Measurements from ENCODE around the gene FOXF1. TPM values are rescaled to one million over a fixed set of nuclear protein-coding genes. Genes with fewer than 3 reads are reported as not detected.

Gene FOXF1
- total and polyA plus RNA-seq, 2 of the 13 experiments (the other 11 are each of a cell fraction or from before 2014, with no cell fraction given): not detected

DNA sequence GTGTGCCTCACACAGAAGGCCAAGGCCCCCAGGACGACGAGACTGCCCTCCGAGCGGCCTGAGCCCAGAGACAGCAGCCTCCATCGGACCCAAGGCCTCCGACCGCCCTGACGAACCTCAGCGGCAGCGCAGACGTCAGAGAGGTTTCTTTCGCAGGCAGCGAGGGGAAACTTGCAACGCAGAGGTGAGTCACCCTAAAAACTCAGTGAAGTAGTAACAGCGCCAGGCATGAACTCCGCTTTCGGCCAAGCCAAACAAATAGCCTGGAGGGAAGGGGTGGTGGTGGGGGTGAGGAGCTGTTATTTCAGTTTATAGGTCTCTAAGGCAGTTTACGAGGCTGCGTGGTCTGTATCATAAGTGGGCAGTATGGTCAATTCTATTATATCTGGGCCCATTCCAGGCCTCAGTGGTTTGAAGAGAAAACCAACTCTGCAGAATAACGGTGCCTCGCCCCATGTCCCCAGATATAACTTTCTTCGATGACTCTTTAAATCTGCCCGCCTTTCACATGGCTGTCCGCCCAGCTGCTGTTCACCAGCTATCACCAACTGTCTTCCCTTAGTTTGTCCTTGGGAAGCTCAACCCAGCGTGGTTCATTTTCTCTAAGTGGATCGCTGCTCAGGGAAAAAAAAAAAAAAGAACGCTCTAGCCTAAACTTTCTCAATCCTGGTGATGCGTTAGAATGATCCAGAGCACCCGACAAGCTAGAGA lies 43.5 kb upstream of the FOXF1 start:
- Histone ChIP-seq H3K9me3 (ENCODE audit: low read length) (peaks cover 13% of the 10 kb centered on the region), H3K4me3 (replicated peaks in 1 of 3; ENCODE audit: insufficient read depth in 1 of 3, low read depth in 2 of 3, low read length in 3 of 3) (no peak overlapping the region), H3K4me1 (ENCODE audit: insufficient read depth, low read length) (no peaks in the 10 kb centered on the region; the same call in 1 of the 2 replicates), H3K36me3 (replicated peaks in 1 of 2; ENCODE audit: control insufficient read depth in 1 of 2, insufficient read depth in 2 of 2, low read length in 2 of 2) (no peaks in the 10 kb centered on the region), H3K27me3 (ENCODE audit: control insufficient read depth in 1 of 2, insufficient read depth in 2 of 2, low read length in 2 of 2) (peaks cover 2 to 35% of the 10 kb centered on the region in 2 experiments; a peak in 3 of 5 replicates), H2AFZ (ENCODE audit: low read length) (no peak overlapping the region), H3K9ac (ENCODE audit: insufficient read depth, low read depth, low read length) (no peak overlapping the region), H3K27ac (ENCODE audit: extremely low read length, insufficient read depth, low read length) (no peak overlapping the region), H4K20me1 (ENCODE audit: insufficient read depth, low read length) (no peaks in the 10 kb centered on the region), H3K4me2 (ENCODE audit: low read depth, low read length) (no peak overlapping the region), H3K79me2 (ENCODE audit: insufficient read depth, low read length) (no peaks in the 10 kb centered on the region)
- no peak for FAIRE-seq
- TF ChIP-seq NCOA2 (CRISPR knock-in tag; IDR thresholded peaks at IDR 0.05) (no peak), RARG (CRISPR knock-in tag; IDR thresholded peaks at IDR 0.05; ENCODE audit: low read depth) (no peak), ZNF256 (CRISPR knock-in tag; conservative IDR thresholded peaks at IDR 0.05) (no peak), HOXA9 (CRISPR knock-in tag; IDR thresholded peaks at IDR 0.05; ENCODE audit: borderline replicate concordance) (no peak), ZNF44 (CRISPR knock-in tag; IDR thresholded peaks at IDR 0.05) (no peak), ZNF574 (CRISPR knock-in tag; IDR thresholded peaks at IDR 0.05) (no peak), ZNF782 (CRISPR knock-in tag; IDR thresholded peaks at IDR 0.05; ENCODE audit: borderline replicate concordance) (no peak), RFXANK (CRISPR knock-in tag; IDR thresholded peaks at IDR 0.05) (no peak), ZNF333 (CRISPR knock-in tag; IDR thresholded peaks at IDR 0.05; ENCODE audit: borderline replicate concordance) (no peak), ZSCAN31 (CRISPR knock-in tag; IDR thresholded peaks at IDR 0.05; ENCODE audit: low read depth) (no peak), ETV6 (CRISPR knock-in tag; conservative IDR thresholded peaks at IDR 0.05) (no peak)
- intact Hi-C loops (cut with micrococcal nuclease; ENCODE audit: unreplicated experiment) (no loop called here), in situ Hi-C loops (cut with HindIII; ENCODE audit: extremely low pct_ligation_motif_present, low pct_unique_long_range_greater_than_20kb) (no loop called here)
- WGBS (ENCODE audit: low lambda C conversion rate): 43% methylated on average over 29 of the region's 29 CpGs
- no peak for DNase-seq (ENCODE audit: low spot score)
- ChIA-PET POLR2A (no interaction called here), CTCF (ENCODE audit: low intra/inter-chr PET ratio, low total read pairs) (no interaction called here)
- no TSS peak for BruUV-seq (replicated peaks)
- no peak for ATAC-seq

Data from HepG2 (cell line).